GM10266 (cell line): ENCODE measurements around the gene NLK.
"Not testable (repeated sequence)": the region's sequence is repeated elsewhere in the genome, so short reads cannot be mapped to it uniquely, and the experiment has no call there.

Source experiments
- DNase-seq: peaks from one replicate; pipeline ENCODE4 v3.0.0; 2012; ENCODE audit errors: extremely low spot score
- TF ChIP-seq, protein P1 (sequence below): IDR thresholded peaks from 2 replicates; pipeline ENCODE4 v1.5.1; 2012; ENCODE audit warnings: mild to moderate bottlenecking, low read depth; ENCODE audit not compliant: control insufficient read depth, insufficient read depth; ENCODE audit errors: missing control alignments

Gene NLK

GRCh38 chr17:27997044-27997401 is 45.5 kb upstream of the NLK start:
- TF ChIP-seq, protein P1, sequence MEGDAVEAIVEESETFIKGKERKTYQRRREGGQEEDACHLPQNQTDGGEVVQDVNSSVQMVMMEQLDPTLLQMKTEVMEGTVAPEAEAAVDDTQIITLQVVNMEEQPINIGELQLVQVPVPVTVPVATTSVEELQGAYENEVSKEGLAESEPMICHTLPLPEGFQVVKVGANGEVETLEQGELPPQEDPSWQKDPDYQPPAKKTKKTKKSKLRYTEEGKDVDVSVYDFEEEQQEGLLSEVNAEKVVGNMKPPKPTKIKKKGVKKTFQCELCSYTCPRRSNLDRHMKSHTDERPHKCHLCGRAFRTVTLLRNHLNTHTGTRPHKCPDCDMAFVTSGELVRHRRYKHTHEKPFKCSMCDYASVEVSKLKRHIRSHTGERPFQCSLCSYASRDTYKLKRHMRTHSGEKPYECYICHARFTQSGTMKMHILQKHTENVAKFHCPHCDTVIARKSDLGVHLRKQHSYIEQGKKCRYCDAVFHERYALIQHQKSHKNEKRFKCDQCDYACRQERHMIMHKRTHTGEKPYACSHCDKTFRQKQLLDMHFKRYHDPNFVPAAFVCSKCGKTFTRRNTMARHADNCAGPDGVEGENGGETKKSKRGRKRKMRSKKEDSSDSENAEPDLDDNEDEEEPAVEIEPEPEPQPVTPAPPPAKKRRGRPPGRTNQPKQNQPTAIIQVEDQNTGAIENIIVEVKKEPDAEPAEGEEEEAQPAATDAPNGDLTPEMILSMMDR, result no peak
- DNase-seq, result no peak

- no peak for DNase-seq
- TF ChIP-seq, protein P1, result no peak
Observed at GRCh38 chr17:27997522-27997921, 45.0 kb upstream of the NLK start.

DNA sequence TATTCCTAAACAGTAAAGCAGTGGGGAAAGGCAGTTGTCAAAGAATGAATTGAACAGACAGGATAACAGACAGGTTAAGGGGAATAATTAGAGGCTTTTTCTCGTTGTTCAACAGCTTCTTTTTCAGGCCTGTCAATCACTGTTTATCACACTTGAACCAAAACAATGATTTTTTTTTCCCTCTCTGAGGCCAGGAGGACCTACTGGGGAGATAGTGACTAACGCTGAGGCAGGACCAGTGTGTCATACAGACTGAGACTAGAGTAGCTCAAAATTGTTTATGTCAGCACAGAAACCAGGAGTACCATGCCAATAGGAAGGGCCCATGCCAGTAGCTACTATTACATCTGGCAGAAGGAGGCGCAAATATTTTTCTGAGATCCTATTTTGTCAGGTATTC is 41.3 kb upstream of the NLK start:
- DNase-seq, result no peak
- TF ChIP-seq, protein P1, result no peak

- DNase-seq, result no peak
- TF ChIP-seq, protein P1, result no peak
Observed at GRCh38 chr17:28004344-28004743, 38.1 kb upstream of the NLK start.

- not testable (repeated sequence) for DNase-seq
Observed at GRCh38 chr17:28007925-28008324, 34.6 kb upstream of the NLK start.

- TF ChIP-seq, protein P1, result no peak
Observed at GRCh38 chr17:28008513-28008912, 34.0 kb upstream of the NLK start.

GRCh38 chr17:28010406-28010805 is 32.1 kb upstream of the NLK start:
- TF ChIP-seq, protein P1, result no peak
- no peak for DNase-seq

More at GRCh38 chr17:28008513-28008912, 34.0 kb upstream of the NLK start:
- no peak for DNase-seq

GRCh38 chr17:28018439-28019070 is 23.9 kb upstream of the NLK start:
- DNase-seq, result no peak
- TF ChIP-seq, protein P1, result no peak
